RWPE1 (cell line): Measurements from ENCODE around the gene CAPN5.

Source experiments
- CTCF ChIA-PET: fragments of 350-600 bp; sonication (Branson Sonifier 250); formaldehyde crosslinking; extraction: SDS; loops from one replicate; lab custom pipeline; 2021; lab: Yijun Ruan, JAX
- POLR2A ChIA-PET: fragments of 400-600 bp; formaldehyde crosslinking; extraction: SDS; loops from one replicate; lab custom pipeline; 2020; ENCODE audit warnings: antibody characterized with exemption; ENCODE audit not compliant: low non-redundant PET; lab: Yijun Ruan, JAX
- DNase-seq: peaks from one replicate; pipeline ENCODE4 v3.0.0; 2012; ENCODE audit warnings: low spot score
- H3K27ac ChIP-seq: fragments of 450-650 bp; 2 replicates; pipeline ENCODE4 v1.5.1; 2017
- CTCF ChIP-seq: fragments of 450-650 bp; conservative IDR thresholded peaks from 2 replicates; pipeline ENCODE4 v1.5.1; 2017; ENCODE audit warnings: low read depth, mild to moderate bottlenecking

CAPN5 gene

GRCh38 chr11:77167111-77167626 is 100.4 kb downstream of the CAPN5 start:
- TF ChIP-seq CTCF: no peak
- POLR2A ChIA-PET: no interaction called here
- CTCF ChIA-PET: no interaction called here
- H3K27ac ChIP-seq: no peak overlapping the region
- DNase-seq: no peak

GRCh38 chr11:77167791-77168190 is 101.0 kb downstream of the CAPN5 start:
- no peak for DNase-seq
- no peak for TF ChIP-seq CTCF
- no peak overlapping the region for H3K27ac ChIP-seq
- POLR2A ChIA-PET: no interaction called here
- CTCF ChIA-PET: no interaction called here

DNA sequence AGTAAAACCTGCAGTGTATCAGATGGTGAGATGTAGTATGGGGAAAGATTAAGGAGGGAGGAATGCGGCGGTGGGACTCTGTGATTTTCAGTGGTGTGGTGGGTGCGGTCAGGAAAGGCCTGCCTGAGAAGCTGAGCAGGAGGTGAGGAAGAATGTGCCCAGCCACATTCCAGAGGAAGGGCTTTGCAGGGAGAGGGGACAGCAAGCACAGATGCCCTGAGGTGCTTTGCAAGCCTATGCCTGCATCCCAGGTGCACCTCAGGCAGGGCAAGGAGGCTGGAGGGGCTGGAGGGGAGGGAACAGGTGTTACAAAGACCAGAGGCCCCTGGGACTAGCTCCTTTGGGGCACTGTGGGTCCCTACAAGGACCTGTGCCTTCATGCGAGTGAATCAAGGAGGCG is 103.3 kb downstream of the CAPN5 start:
- no peak for TF ChIP-seq CTCF
- no peak overlapping the region for H3K27ac ChIP-seq
- POLR2A ChIA-PET: no interaction called here
- CTCF ChIA-PET: interaction anchor here (0.6 to 0.7 kb wide), 2 partner anchors 38 to 43 kb away, joined by 3 read pairs; no protein-coding TSS in a partner anchor
- DNase-seq: no peak

DNA sequence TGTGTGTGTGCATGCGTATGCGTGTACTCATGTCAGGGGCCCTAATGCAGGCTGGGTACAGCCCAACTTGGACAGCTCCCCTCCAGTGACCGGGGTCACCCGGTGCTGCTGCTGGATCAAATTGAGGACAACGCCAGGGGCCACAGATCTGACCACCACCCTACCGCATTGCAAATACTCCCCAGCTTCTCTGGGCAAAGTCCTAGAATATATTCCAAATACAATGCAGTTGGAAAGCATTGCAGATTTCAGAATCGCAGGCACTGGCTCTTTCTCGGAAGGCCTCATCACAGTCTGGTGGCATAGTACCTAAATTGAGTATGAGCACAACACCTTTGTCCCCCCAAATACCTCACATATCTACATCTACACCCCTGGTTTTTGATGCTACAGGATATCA is 104.5 kb downstream of the CAPN5 start:
- no peak overlapping the region for H3K27ac ChIP-seq
- ChIA-PET CTCF (interaction anchor here (1.0 kb wide), 1 partner anchor 17 kb away, joined by 3 read pairs; no protein-coding TSS in a partner anchor), POLR2A (no interaction called here)
- DNase-seq: no peak
- no peak for TF ChIP-seq CTCF

DNA sequence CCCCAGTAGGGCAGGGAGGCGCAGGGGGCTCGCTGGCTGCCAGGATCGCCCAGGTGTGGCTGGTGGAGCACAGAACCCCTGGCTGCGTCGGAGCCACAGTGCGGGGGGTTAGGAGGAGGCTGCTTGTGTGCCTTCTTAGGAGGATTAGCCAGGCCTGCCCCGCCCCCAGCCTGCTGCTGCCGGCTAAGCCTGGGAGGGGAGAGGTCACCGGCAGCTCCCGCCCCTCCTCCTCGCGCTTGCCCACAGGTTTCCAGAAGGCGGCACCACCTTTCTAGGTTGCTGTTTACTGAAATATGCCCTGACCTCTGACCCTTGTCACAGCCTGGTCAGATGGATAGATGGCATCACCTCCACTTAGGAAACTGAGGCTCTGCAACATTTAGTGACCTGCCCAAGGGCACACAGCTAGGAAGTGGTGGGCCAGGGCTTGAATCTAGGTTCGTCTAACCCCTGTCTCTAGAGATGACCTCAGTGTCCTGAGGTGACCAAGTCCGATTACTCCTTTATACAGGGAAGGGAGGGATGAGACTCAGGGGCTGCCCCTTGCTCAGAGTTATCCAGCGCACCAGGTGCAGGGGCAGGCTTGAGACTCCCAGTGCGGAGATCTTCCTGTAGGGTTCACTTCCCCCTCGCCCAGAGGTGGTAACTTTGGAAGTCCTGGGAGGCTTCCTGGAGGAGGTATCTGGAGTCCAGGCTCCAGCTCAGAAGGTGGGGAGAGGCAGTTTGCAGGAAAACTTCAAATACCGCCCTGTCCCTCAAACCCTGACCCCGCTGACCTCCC is 105.3 kb downstream of the CAPN5 start:
- H3K27ac ChIP-seq: no peak overlapping the region
- DNase-seq: no peak
- ChIA-PET CTCF (interaction anchor here (1.0 kb wide), 1 partner anchor 16 kb away, joined by 3 read pairs; no protein-coding TSS in a partner anchor), POLR2A (no interaction called here)
- no peak for TF ChIP-seq CTCF

DNA sequence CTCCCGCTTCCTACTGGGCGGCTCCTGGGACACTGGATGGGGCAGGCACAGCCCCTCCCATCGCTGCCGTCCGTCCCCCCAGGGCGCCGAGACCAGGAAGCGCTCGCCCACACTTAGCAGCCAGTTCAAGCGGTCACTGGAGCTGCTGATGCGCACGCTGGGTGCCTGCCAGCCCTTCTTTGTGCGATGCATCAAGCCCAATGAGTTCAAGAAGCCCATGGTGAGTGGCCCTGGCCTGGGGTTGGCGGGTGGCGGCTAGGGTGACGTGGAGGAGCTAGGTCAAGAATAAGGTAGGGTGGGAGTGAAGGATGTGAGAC is 105.9 kb downstream of the CAPN5 start:
- TF ChIP-seq CTCF: no peak
- CTCF ChIA-PET: interaction anchor here (0.6 to 1.1 kb wide), 2 partner anchors 46 to 605 kb away, joined by 3 to 4 read pairs; no protein-coding TSS in a partner anchor
- DNase-seq: no peak
- no peak overlapping the region for H3K27ac ChIP-seq
- POLR2A ChIA-PET: no interaction called here
